ENCODE results near the gene HOMER3. TPM values are rescaled to one million over a fixed set of nuclear protein-coding genes. Genes with fewer than 3 reads are reported as not detected.

Gene HOMER3
- total RNA-seq, 2 donors from 2014 or later: 13.6 to 39.8 TPM

- Histone ChIP-seq H3K27ac (no peak overlapping the region), H3K4me3 (no peak overlapping the region), H3K36me3 (no peaks in the 10 kb centered on the region), H3K9me3 (no peaks in the 10 kb centered on the region), H3K27me3 (no peaks in the 10 kb centered on the region), H3K4me1 (peaks cover 0 to 4% of the 10 kb centered on the region in 2 donors)
- no peak for TF ChIP-seq CTCF (IDR thresholded peaks at IDR 0.05)
- DNase-seq (ENCODE audit: low spot score): no peak
Measured at GRCh38 chr19:18946335-18946734, 5.3 kb upstream of the HOMER3 start.

- Histone ChIP-seq H3K27me3 (no peaks in the 10 kb centered on the region), H3K4me3 (no peak overlapping the region), H3K4me1 (peaks cover 0 to 9% of the 10 kb centered on the region in 2 donors), H3K9me3 (no peaks in the 10 kb centered on the region), H3K27ac (no peak overlapping the region), H3K36me3 (no peaks in the 10 kb centered on the region)
- TF ChIP-seq CTCF (IDR thresholded peaks at IDR 0.05): no peak
- DNase-seq (ENCODE audit: low spot score): no peak
Measured at GRCh38 chr19:18945297-18945696, 4.3 kb upstream of the HOMER3 start.

- Histone ChIP-seq H3K4me3 (no peak overlapping the region), H3K36me3 (no peaks in the 10 kb centered on the region), H3K27me3 (no peaks in the 10 kb centered on the region), H3K27ac (no peak overlapping the region), H3K9me3 (no peaks in the 10 kb centered on the region), H3K4me1 (peaks cover 0 to 19% of the 10 kb centered on the region in 2 donors)
- DNase-seq (ENCODE audit: low spot score): no peak
- no peak for TF ChIP-seq CTCF (IDR thresholded peaks at IDR 0.05)
Measured at GRCh38 chr19:18943465-18943864, 2.4 kb upstream of the HOMER3 start.

- no peak for DNase-seq (ENCODE audit: low spot score)
- TF ChIP-seq CTCF (IDR thresholded peaks at IDR 0.05): no peak
- Histone ChIP-seq H3K27me3 (no peaks in the 10 kb centered on the region), H3K4me1 (peaks cover 0 to 19% of the 10 kb centered on the region in 2 donors), H3K9me3 (no peaks in the 10 kb centered on the region), H3K4me3 (no peak overlapping the region), H3K27ac (no peak overlapping the region), H3K36me3 (no peaks in the 10 kb centered on the region)
Measured at GRCh38 chr19:18942692-18943091, 1.7 kb upstream of the HOMER3 start.

GRCh38 chr19:18941628-18942354 lies 774 bp upstream of the HOMER3 start:
- Histone ChIP-seq H3K27ac (peak overlapping the region in 1 of 2 donors; percentile 21), H3K27me3 (no peaks in the 10 kb centered on the region), H3K36me3 (no peaks in the 10 kb centered on the region), H3K4me3 (peak overlapping the region in 1 of 2 donors; percentile 75), H3K9me3 (no peaks in the 10 kb centered on the region), H3K4me1 (peaks cover 0 to 19% of the 10 kb centered on the region in 2 donors)
- no peak for TF ChIP-seq CTCF (IDR thresholded peaks at IDR 0.05)
- no peak for DNase-seq (ENCODE audit: low spot score)

All from right atrium auricular region (tissue), 2 donors.